GM21423 (cell line): ENCODE data around the gene PLCL2.

Source experiments
- ATAC-seq: cut with Tn5 transposase; IDR thresholded peaks from one replicate; pipeline ENCODE4 v1.9.1; 2021; ENCODE audit warnings: mild to moderate bottlenecking, moderate library complexity; ENCODE audit not compliant: unreplicated experiment

The PLCL2 gene

DNA sequence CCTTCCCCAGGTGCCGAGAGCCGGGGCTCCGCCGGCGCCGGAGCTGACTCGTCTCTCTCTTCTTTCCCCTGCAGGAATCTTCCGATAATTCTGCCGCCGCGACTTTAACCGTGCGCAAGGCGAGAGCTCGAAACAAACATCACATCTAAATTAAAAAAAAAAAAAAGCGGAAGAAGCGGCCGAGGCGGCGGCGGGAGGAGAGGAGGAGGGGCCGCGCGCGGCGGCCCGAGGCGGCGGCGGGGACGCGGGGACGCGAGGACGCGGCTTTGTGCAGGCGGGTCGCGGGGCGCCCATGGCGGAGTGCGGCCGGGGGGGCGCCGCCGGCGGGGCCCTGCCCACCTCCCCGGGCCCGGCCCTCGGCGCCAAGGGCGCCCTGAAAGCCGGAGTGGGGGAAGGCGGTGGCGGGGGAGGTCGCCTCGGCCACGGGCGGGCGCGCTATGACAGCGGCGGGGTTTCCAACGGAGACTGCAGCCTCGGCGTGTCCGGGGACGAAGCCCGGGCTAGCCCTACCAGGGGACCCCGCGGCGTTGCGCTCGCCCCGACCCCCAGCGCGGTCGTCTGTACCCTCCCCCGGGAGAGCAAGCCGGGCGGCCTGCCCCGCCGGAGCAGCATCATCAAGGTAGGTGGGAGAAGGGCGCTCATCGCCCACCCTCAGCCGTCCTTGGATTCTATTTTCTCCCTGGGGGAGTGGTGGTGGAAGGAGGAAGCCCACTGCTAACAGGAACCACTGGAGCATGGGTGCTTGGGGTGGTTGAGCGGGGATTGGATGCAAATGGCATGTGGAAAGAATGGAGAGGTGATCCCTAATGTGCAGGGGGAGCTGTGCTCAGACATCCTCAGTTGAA is at the start of gene PLCL2:
Gene PLCL2, plus strand, starts transcription at position 208 of the 845 bp plus-strand sequence. Its CDS starts 85 bp downstream, at position 293.
- ATAC-seq, result peak; percentile 29

DNA sequence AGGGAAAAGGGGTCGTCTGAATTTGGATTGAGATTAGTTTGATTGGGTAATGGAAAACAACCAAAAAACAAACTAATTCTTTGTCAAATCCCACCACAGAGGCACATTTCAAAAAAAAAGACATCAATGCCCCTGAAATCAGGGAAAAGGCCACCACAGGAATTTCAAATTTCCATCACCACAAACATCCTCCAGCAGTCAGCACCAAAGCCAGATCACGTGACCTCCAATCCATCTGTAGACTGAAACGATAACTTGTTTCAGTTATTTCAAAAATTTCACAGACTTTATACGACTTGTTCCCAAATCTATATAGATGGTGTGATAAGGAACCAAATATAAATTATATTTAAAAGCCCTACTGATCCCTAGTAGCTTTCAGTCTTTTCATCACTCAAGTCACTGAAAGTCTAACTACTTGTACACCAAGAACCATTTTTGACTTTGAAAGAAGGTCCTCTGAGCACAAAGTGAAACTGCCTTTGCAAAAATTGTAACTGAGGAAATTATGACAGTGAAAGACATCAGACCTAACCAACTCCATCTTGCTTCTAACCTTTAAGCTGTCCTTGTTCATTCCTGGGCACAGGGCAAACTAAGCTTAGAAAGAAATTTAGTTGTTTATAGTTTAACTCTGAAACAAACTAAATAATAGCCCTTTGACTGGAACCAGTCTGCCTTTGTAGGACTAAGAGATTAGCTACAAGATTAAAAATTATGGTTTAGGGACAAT is 48.1 kb upstream of the PLCL2 start:
- no peak for ATAC-seq

DNA sequence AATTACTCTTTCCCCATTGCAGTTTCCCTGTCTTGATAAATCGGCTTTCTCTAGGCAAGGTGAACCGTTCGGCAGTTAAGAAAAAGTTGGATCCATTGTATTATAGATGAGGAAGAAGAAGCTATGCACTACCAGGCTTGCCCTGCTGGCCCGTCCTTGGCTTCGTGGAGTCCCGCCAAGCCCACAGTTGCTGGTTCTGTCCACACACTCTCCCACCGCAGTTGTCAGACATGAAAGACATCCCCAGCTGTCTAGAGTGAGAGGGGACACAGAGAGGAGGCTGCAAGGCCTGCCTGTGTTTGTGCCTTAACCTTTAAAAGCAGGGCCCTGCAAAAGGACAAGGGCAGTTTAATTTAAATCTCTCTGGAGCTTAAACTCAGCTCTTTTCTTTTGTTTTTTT is 47.2 kb upstream of the PLCL2 start:
- ATAC-seq, result no peak

DNA sequence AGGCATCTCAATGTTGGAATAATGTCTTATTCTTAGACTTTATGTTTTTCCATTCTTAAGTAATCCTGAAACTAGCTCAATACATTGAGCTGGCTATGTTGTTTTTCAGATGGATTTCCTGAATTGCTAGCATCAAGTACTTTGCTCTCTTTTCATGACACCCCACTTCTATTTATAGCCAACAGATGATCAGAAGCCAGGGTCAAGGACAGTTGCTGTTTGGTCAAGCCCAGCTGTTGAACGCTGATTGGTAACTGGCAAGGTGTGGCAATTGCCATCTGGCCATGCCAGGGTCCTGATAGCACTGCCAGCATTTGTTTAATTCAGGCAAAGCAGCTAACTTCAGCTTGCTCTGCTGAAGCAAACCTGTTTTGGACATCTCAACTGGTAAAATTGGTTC is 46.2 kb upstream of the PLCL2 start:
- ATAC-seq, result no peak

DNA sequence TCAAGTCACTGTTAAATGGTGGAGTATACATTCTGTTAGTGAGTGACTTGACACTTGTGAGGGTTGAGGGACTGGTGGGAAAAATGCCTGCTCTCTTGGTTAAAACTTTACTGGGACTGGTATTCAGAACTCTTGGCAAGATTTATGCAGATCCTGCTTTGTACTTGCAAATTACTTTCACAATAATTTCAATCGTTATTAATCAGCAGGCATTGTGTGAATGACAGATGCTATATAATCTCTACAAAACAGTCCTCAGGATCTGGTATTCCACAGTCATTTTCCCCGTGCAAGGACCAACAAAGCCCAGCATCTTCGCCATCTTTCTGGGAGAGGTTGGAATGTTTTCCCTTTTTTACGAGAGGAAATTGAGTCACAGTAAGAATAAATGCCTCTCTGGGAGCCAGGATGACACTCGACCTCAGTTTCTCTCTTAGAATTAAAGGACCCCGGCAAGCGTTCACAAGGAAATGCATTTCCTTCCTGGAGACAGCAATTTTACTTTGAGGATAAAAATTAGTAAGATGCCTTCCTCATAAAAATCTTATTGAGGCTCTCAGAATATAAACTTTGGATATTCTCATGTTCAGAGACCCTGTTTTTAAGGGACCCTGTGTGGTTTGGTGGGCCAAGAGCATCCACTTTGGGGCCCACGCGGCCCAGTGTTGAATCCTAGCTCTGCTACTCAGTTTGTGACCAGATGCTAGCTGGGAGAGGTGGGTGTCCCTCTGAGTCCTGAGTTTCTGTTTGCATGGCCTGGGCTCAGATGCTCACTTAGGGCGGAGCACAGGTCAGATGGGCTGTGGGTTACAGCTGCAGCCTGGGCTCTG is 45.3 kb upstream of the PLCL2 start:
- ATAC-seq, result no peak

DNA sequence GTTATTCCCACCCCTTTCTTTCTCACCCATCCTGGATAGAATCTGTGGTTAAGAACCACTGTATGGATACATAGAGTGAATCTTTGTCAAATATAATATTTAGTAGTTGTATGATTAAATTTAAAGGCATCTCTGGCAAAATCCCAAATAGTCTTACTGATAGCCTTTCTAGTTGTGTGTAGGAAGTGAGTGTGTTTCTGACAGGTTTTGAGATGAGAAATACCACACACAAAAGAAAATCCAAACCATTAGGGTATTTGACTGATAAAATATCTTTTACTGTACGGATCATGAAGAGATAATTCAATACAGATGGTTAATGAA is 44.7 kb upstream of the PLCL2 start:
- ATAC-seq, result no peak

DNA sequence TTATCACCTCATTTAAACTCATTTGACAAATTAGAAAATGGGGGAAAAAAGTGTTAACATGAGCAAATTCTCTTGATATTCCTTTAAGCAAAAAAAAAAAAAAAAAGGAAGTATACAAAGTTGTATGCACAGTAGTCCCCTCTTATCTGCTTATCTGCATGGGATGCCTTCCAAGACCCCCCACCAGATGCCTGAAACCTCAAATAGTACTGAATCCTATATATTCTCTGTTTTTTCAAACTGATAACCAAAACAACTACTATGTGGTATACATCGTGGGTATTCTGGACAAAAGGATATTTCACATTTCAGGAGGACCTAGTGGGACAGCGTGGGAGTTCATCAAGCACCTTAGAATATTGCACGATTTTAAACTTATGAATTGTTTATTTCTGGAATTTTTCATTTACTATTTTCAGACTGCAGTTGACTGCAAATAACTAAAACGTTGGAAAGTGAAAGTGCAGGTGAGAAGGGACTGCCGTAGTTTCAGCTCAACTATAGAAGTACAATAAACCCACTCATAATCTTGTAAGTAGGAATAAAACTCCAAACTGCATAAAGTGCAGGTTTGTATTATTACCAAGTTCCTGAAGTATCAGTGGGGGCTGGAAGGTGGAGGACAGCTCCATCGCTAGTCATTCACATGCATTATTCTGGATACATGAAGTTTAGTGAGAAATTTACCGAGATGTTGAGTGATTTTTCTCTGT is 43.6 kb upstream of the PLCL2 start:
- no peak for ATAC-seq

DNA sequence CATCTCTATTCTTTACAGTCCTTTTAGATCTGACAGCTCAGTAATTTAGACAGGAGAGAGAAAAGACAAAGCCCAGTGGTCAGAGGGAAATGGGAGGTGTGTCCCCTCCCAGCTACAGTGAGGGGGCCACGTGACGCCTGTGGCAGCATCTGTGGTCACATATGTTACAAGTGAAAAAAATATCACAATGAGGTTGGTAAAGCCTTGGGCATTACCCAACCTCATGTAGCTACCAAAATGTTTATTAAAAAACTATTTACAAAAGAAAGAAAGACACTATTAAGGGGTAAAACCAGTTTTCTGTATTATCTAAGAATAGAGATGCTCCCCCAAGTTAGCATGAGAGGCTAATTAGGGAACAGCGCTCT is 42.9 kb upstream of the PLCL2 start:
- peak; percentile 69 for ATAC-seq

DNA sequence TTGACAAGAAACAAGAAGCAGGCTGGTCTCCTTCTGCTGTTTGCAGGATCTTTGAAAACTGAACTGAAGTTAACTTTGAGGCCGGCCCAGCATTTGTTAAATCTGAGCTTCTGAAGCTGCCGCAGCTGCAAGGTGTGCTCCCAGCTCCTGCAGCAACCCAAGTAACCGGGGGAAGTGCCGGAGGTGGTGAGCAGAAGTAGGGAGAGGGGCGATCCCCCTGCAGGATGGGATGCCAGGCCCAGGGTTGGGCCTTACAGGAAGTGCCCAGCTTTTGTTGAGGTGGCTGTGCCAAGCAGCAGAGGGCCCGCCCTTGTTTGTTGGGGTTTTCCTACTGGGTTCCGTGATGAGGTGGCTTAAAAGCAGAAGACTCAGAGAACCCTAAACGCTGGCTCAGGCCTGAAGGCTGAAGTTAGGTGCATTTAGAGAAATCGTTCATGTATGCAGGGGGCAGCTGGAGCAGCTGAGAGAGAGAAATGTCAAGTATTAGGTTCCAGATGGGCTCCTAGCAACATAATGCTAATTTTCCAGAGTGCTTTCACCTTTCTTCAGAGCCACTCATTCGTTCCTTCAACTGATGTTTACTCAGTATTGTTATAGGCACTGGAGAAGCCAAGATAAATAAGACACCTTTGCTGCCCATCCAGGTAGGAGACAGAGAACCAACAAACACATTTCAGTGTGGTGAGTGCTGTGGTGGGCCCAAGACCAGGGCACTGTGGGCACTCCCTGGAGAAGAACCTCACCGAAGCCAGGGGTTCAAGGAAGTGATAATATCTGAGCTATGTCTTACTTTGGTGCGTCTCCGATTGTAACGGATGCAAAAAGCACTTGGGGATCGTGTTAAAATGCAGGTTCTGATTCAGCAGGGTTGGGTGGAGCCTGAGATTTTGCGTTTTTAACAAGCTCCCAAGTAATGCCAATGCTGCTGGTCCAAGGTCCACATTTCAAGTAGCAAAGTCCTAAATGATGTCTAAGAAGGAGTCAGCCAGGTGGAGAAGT is 42.2 kb upstream of the PLCL2 start:
- ATAC-seq, result peak; percentile 69

DNA sequence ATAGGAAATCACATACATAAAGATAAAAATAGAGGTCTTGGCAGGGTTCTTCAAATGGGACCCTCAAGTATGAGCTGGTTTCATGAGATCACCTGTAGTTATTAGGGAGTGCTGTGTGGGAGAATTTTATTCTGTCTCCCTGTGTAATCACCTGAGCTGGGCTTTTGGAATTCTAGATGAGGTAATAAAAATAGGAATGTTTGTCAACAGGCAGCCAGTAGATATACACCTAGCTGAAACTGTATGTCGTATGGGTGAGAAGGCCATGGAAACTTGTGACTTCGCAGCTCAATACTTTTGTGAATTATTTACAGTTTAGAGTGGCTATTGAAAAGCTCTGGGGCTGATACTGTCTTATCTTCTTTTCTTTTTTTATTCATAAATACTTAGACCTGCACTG is 40.5 kb upstream of the PLCL2 start:
- no peak for ATAC-seq

DNA sequence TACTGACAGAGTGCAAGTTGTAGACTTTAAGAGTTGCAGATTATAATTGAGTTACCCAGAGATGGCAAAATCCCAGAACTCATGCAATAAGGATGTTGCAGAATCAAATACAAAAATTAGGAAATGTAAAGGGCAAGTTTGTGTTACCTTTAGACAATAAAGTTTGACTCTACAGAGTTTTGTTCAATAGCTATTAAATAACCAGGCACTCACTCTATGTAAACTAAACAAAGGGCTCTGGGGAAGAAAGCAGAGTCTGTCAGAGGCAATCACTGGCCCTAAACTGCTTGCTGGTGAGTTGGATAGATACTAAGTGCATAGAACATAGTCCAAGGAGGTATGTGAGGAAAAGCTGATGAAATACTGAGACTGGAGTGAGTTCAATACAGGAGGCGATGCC is 40.0 kb upstream of the PLCL2 start:
- ATAC-seq, result no peak

DNA sequence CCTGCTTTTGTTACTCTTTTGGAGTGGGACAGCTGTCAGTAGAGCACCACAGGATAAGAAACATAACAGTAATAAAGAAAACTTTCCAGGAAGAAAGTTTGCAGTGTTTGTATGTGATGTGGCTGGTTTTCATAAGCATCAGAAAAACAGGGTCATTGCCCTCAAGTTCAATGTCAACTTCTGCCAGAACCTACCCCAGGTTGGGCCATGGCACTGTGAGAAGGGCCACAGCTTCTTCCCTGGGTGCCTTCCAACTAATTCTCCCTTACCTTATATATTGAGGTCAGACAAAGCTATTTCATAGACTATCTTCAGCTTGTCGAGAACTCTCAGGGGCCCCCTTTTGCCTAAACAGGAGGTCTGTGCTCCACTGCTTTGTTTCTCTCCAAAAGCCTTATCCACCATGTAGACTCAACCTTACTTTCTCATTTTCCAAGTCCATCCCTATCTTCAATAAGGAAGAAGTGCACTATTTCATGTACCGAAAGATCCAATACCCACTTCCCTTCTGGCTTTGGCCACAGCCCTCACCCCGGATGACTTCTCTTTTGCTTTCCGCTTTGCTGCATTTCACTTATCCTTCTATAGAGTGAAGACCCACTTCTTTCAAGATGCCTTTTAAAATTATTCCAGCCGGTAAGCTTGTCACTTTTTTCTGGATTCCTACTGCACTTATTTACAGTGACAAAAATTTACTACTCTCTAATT is 38.2 kb upstream of the PLCL2 start:
- ATAC-seq, result no peak

DNA sequence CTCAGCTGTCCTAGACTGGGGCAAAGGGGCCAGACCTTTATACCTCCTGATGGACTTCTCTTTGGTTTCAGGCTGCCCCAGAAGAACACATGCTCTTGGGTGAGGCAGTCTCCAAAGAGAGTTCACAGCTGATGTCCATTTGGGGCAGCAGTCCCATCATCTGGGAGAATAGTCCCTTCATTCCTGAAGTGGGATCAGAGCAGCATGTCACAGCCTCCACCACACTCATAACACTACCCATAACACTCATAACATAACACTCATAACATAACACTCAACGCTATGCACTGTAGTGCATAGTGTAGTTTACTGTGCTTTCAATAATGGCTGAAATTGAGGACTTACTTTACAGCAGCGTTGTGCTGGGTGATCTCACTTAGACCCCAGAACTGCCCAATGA is 36.7 kb upstream of the PLCL2 start:
- no peak for ATAC-seq

DNA sequence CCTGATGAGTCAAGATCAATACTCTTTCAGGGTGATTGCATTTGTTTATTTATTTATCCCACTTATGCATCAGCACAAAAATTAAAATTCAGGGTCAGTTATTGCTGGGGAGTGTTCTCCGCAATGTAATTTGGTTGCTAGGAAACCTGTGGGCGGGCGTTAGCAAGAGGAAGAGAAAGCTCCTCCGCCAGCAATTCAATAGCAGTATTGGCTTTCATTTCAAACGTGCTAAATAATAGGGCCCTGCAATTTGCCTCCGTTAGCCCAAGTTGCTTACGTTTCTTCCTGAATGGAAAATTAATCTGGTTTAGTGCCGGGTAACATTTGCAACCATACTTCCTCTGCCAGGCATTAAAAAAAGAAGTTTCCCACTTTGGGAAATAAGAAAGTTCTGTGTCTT is 35.5 kb upstream of the PLCL2 start:
- ATAC-seq, result peak; percentile 89

DNA sequence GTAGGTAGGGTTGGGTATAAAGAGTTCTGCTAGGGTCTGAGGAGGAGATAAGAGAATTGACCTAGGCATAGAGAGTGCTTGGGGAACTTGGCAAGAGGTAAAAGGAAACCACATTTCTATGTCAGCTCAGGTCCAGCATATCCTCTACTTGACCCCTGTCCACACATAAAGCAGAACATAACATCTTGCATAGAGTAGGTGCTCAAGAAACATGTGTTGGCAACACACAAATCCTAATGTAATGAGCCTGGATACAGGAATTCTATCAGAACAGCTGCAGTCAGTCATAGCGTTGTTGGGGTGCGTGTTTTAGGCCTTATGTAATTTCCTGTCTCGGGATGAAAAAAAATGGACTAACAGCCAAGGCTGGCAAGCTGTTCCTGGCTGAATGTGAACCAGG is 35.0 kb upstream of the PLCL2 start:
- ATAC-seq, result no peak

DNA sequence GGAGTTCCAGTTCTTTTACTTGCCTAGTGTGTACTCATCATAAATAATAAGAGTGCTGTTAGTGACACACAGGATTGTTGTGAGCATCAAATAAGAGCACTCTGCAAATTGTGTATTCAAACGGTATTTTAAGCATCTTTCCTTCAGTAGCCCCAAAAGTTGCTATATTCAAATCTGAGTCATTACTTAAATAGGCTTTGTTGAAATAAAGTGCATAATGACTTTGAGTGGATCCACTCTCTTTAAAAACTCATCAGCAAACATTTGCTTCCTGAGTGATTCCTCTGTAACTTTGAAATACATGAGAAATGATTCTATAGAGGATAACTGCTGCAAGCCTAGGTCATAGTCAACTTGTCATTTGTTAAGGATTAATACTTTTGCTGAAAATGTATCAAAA is 29.3 kb upstream of the PLCL2 start:
- ATAC-seq, result no peak

DNA sequence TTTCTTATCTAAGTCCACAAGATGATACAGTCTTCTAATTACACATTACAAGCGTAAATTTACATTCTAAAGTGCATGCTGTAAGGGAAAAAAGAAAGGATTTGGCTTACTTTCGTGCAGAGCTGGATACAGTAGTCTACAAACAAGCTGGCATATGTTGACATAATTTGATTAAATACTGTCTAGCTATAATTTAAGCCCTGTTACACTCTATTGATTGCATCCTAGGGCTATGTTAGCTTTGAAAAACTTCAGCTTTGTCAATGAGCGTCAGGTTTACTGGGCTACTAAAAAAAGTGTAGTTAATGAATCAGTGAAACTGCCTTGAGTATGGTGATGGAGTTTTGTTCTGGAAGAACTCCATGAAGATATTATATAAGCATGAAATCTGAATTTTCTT is 24.5 kb upstream of the PLCL2 start:
- ATAC-seq, result no peak

DNA sequence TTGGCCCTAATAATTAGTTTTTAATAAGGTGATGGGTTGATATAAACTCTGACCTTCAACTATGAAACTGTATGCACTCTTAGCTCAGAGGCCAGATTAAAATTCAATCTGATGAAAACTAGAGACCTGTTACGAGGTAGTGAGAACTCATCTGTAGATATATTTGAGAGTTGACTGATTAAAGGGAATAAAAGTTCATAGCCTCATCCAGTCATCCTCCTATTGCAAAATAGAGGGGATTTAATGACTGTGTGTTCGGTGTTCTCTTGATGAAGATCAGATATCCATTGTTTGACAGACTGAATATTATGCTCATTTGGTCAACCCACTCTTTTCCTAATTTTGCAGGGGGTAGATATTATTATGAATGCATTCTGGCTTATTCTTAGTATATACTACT is 23.3 kb upstream of the PLCL2 start:
- ATAC-seq, result no peak

DNA sequence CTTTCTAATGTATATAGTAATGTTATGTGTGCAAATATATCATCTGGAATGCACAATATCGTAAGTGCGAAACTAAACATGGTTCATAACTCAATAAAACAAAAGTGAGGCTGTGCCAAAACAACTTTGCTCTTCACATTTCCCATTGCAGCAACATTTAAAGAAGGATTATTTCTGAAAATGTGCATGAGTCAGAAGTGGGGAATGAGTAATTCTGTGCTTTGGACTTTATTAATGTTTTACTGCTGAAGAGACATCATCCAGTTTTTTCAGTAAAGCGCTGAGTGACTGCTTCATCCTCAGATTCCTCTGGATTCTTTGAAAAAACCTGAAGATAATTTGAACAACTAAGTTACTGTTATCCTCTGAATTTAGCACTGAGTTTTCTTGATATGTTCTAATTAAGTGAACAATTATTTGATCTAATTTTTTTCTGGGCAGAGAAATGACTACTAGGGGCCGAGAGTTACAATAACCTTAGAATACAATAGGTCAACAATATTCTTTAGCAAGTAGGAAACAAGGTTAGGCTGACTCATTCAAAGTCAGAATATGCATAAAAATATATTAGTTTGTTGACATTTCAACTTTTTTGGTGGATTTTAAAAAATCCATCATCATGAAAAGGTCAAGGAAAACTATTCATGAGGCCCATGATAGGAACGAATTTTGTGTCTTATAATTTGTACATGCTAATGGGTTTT is 20.0 kb upstream of the PLCL2 start:
- no peak for ATAC-seq
